Cardiac muscle cell (in vitro differentiated cells and primary cell): ENCODE measurements around the gene GATA3. TPM values are rescaled to one million over a fixed set of nuclear protein-coding genes. Genes with fewer than 3 reads are reported as not detected.

Experiments
- DNase-seq, 2 donors: peaks; one replicate each; pipeline versions ENCODE4 v3.0.0 to v3.0.0-alpha.2; 2010 to 2017; ENCODE audit warnings: low read depth in 1 of 2, low spot score in 1 of 2
- H3K27ac ChIP-seq: fragments of 200-600 bp; sonication (generic); 2 replicates; pipeline ENCODE4 v1.5.1; 2016
- H3K27me3 ChIP-seq: fragments of 200-600 bp; sonication (generic); 2 replicates; pipeline ENCODE4 v1.6.0; 2016; ENCODE audit warnings: control low read depth
- H3K36me3 ChIP-seq: fragments of 200-600 bp; sonication (generic); 2 replicates; pipeline ENCODE4 v1.5.1; 2016; ENCODE audit warnings: control low read depth
- H3K4me1 ChIP-seq: fragments of 200-600 bp; sonication (generic); 2 replicates; pipeline ENCODE4 v1.8.1; 2017; ENCODE audit warnings: low read depth, mild to moderate bottlenecking, mixed run types
- H3K4me3 ChIP-seq: fragments of 200-600 bp; sonication (generic); 2 replicates; pipeline ENCODE4 v1.5.1; 2016; ENCODE audit warnings: mild to moderate bottlenecking
- H3K9me3 ChIP-seq: fragments of 200-600 bp; sonication (generic); 2 replicates; pipeline ENCODE4 v1.5.1; 2017; ENCODE audit warnings: low read depth, mild to moderate bottlenecking, control low read depth
- polyA plus RNA-seq: library from polyadenylated mRNA; unstranded; fragments of >200 nt; fragmentation: Nextera tagmentation; extraction: Ambion mirVana; gene quantifications from 2 replicates; pipeline ENCODE4 v1.2.1, GENCODE V29; 2016
- total RNA-seq: library from RNA; depleted of rRNA; stranded (reverse); fragments of >200 nt; gene quantifications from 2 replicates; pipeline ENCODE4 v1.2.3, GENCODE V29; 2016
- TF ChIP-seq, protein P1 (sequence below): IDR thresholded peaks from 2 replicates; pipeline ENCODE4 v1.5.1; 2012; ENCODE audit warnings: low read depth, mild to moderate bottlenecking, low read length

The GATA3 gene
- total and polyA plus RNA-seq, 2 experiments from 2014 or later = 3.4 to 4.4 TPM

- DNase-seq = no peak
- no peaks in the 10 kb centered on the region for H3K27me3 ChIP-seq
- no peaks in the 10 kb centered on the region for H3K9me3 ChIP-seq
- no peaks in the 10 kb centered on the region for H3K36me3 ChIP-seq
- no peak overlapping the region for H3K4me3 ChIP-seq
- no peaks in the 10 kb centered on the region for H3K4me1 ChIP-seq
- TF ChIP-seq, protein P1, sequence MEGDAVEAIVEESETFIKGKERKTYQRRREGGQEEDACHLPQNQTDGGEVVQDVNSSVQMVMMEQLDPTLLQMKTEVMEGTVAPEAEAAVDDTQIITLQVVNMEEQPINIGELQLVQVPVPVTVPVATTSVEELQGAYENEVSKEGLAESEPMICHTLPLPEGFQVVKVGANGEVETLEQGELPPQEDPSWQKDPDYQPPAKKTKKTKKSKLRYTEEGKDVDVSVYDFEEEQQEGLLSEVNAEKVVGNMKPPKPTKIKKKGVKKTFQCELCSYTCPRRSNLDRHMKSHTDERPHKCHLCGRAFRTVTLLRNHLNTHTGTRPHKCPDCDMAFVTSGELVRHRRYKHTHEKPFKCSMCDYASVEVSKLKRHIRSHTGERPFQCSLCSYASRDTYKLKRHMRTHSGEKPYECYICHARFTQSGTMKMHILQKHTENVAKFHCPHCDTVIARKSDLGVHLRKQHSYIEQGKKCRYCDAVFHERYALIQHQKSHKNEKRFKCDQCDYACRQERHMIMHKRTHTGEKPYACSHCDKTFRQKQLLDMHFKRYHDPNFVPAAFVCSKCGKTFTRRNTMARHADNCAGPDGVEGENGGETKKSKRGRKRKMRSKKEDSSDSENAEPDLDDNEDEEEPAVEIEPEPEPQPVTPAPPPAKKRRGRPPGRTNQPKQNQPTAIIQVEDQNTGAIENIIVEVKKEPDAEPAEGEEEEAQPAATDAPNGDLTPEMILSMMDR = no peak
- H3K27ac ChIP-seq = no peak overlapping the region
These were observed 17.7 kb downstream of the GATA3 start for GRCh38 chr10:8072211-8072610.

DNA sequence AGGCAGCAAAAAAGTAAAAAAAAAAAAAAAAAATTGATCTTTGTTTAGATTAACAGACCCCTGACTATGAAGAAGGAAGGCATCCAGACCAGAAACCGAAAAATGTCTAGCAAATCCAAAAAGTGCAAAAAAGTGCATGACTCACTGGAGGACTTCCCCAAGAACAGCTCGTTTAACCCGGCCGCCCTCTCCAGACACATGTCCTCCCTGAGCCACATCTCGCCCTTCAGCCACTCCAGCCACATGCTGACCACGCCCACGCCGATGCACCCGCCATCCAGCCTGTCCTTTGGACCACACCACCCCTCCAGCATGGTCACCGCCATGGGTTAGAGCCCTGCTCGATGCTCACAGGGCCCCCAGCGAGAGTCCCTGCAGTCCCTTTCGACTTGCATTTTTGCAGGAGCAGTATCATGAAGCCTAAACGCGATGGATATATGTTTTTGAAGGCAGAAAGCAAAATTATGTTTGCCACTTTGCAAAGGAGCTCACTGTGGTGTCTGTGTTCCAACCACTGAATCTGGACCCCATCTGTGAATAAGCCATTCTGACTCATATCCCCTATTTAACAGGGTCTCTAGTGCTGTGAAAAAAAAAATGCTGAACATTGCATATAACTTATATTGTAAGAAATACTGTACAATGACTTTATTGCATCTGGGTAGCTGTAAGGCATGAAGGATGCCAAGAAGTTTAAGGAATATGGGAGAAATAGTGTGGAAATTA, 19.4 kb downstream of the GATA3 start:
- Histone ChIP-seq H3K9me3 (no peaks in the 10 kb centered on the region), H3K27ac (no peak overlapping the region), H3K36me3 (no peaks in the 10 kb centered on the region), H3K4me1 (no peaks in the 10 kb centered on the region), H3K4me3 (no peak overlapping the region), H3K27me3 (no peaks in the 10 kb centered on the region)
- TF ChIP-seq, protein P1 = no peak
- no peak for DNase-seq

DNA sequence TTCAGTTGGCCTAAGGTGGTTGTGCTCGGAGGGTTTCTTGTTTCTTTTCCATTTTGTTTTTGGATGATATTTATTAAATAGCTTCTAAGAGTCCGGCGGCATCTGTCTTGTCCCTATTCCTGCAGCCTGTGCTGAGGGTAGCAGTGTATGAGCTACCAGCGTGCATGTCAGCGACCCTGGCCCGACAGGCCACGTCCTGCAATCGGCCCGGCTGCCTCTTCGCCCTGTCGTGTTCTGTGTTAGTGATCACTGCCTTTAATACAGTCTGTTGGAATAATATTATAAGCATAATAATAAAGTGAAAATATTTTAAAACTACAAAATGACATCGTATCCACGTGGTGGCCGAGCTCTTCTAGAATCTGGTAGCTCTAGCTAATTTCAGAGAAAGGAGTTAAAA, 20.4 kb downstream of the GATA3 start:
- TF ChIP-seq, protein P1 = no peak
- Histone ChIP-seq H3K27me3 (no peaks in the 10 kb centered on the region), H3K9me3 (no peaks in the 10 kb centered on the region), H3K4me1 (no peaks in the 10 kb centered on the region), H3K36me3 (no peaks in the 10 kb centered on the region), H3K4me3 (no peak overlapping the region), H3K27ac (no peak overlapping the region)
- DNase-seq = no peak

GRCh38 chr10:8075282-8076260, 21.1 kb downstream of the GATA3 start:
- no peak for DNase-seq
- no peak overlapping the region for H3K4me3 ChIP-seq

GRCh38 chr10:8076933-8077332, 22.4 kb downstream of the GATA3 start:
- TF ChIP-seq, protein P1 = no peak
- Histone ChIP-seq H3K9me3 (no peaks in the 10 kb centered on the region), H3K27ac (no peak overlapping the region), H3K36me3 (no peaks in the 10 kb centered on the region), H3K4me3 (no peak overlapping the region), H3K27me3 (no peaks in the 10 kb centered on the region), H3K4me1 (no peaks in the 10 kb centered on the region)
- DNase-seq = no peak

More at GRCh38 chr10:8075282-8076260, 21.1 kb downstream of the GATA3 start:
- Histone ChIP-seq H3K27ac (no peak overlapping the region), H3K36me3 (no peaks in the 10 kb centered on the region), H3K4me1 (no peaks in the 10 kb centered on the region), H3K9me3 (no peaks in the 10 kb centered on the region), H3K27me3 (no peaks in the 10 kb centered on the region)
- TF ChIP-seq, protein P1 = no peak
